ENCODE results near the gene B9D1.
"Not testable (repeated sequence)": the region's sequence is repeated elsewhere in the genome, so short reads cannot be mapped to it uniquely, and the experiment has no call there.

The B9D1 gene

DNA sequence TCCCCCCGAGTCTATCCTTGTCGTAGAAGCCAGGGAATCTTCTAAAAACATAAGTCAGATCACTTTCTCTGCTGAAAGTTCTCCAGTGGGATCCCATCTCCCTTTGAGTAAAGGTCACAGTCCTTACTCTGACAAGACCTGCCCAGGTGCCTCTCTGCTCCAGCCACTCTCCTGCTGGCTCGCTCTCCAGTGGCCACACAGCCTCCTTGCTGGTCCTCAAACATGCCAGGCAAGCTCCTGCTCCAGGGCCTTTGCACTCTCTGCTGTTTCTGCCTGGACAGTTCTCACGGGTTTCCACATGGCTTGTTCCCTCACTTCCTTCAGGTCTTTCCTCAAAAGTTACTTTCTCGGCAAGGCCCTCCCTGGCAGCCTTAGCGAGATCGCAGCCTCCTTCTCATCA is 3.4 kb downstream of the B9D1 start:
- no peak for DNase-seq (ENCODE audit: low read depth in 2 of 2)

DNA sequence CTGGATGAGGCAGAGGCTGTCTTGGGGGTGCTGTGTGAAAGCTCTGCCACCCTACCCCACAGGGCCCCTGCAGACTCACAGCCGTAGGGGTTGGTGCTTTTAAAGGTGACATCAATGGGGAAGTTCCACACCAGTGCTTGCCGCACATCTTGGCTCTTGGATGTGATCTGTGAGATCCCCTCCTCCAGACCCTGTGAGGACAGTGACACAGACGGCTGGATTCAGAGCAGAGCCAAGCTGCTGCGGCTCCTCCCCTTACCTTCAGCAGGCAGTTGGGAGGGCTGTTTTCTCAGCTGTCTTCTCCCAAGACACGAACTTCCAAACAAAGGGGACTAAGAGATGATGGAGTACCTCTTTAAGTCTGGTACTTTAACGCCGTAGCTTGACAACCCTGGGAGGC is 4.8 kb downstream of the B9D1 start:
- no peak for DNase-seq (ENCODE audit: low read depth in 2 of 2)

- no peak for DNase-seq (ENCODE audit: low read depth in 2 of 2)
These were observed 5.2 kb downstream of the B9D1 start for GRCh38 chr17:19357351-19357750.

GRCh38 chr17:19354748-19355147 is 7.8 kb downstream of the B9D1 start:
- DNase-seq (ENCODE audit: low read depth in 2 of 2) = no peak

DNA sequence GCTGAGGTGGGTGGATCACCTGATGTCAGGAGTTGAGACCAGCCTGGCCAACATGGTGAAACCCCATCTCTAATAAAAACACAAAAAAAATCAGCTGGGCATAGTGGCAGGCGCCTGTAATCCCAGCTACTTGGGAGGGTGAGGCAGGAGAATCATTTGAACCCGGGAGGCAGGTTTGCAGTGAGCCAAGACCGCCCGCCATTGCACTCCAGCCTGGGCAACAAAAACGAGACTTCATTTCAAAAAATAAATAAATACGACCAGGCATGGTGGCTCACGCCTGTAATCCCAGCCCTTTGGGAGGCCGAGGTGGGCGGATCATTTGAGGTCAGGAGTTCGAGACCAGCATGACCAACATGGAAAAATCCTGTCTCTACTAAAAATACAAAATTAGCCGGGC is 9.1 kb downstream of the B9D1 start:
- not testable (repeated sequence) for DNase-seq (ENCODE audit: low read depth in 2 of 2)

- DNase-seq (ENCODE audit: low read depth in 2 of 2) = no peak
These were observed 13.7 kb downstream of the B9D1 start for GRCh38 chr17:19348806-19349205.

GRCh38 chr17:19348081-19348650 is 14.4 kb downstream of the B9D1 start:
- no peak for DNase-seq (ENCODE audit: low read depth in 2 of 2)

DNA sequence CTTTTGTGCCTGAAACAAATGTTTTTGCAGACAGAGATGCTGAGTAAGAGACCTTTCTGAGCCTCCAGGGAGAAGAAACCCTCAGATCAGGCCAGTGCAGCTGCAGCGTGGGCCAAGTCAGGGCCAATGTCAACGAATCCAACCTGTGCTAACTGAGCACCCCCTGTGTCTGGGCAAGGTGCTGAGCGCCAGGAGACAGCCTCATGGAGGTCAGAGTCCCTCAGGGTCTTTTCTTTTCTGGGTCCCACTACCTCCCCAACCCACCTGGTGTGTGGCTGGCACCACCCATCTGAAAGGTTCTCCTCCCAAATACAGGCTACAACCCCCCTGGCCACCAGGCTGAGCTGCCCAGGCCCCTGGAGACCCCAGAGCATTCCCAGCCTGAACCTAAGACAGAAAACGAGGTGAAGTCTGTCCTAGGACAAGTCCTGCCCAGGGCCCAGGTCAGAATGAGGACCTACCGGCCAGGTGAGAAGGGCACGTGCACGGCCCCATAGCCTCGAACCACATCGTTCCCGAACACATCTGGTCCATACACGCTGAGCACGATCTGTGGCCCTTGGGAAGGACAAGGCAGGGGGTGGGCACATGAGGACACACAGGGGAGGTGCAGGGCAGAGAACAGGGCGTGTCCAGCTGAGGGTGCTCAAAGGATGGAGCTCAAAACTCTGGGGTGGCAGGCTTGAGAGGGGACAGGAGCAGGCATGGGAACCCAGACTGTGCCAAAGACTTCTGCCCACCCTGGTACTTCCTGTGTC is 15.0 kb downstream of the B9D1 start:
- DNase-seq (ENCODE audit: low read depth in 2 of 2) = no peak

DNA sequence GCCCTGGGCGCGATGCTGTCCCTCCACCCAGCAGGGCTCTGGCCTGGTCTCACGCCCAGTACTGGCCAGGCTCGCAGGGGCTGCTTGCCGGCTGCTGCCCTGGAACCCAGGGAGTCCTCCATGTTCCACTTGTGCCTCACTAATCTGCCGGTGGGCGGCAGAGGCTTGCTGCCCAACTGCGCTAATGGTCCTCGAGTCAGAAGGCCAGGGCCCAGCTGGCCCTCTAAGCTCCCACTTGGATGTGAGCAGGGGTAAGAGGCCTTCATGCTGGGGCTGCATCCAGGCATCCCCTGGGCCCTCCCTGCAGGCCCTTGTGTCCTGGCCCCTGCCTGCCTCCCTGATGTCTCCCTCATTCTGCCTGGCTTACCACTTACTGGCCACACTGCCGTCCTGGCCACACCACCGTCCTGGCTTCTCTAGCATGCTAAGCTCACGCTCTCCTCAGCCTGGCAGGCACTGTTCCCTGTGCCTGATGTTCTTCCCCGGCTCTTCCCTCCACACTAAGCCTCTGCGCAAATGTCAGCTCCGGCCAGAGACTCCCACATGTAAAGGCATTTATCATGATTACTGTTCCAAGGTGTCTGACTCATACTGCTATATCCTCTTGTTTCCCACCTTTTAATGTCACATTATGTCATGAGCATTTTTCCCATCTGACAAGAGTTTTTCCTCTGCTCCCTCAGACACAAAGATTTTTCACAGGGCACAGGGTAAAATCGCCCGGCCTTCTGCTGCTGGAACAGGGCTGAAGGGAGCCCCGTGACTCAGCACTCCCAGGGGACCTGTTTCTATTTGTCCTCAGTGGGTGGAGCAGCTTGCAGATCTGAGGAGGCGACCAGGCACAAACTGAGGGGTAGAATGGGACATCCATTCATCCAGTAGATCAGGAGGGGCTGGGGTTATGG is 15.9 kb downstream of the B9D1 start:
- peak in 1 of 2 experiments; percentile 23 for DNase-seq (ENCODE audit: low read depth in 2 of 2)

DNA sequence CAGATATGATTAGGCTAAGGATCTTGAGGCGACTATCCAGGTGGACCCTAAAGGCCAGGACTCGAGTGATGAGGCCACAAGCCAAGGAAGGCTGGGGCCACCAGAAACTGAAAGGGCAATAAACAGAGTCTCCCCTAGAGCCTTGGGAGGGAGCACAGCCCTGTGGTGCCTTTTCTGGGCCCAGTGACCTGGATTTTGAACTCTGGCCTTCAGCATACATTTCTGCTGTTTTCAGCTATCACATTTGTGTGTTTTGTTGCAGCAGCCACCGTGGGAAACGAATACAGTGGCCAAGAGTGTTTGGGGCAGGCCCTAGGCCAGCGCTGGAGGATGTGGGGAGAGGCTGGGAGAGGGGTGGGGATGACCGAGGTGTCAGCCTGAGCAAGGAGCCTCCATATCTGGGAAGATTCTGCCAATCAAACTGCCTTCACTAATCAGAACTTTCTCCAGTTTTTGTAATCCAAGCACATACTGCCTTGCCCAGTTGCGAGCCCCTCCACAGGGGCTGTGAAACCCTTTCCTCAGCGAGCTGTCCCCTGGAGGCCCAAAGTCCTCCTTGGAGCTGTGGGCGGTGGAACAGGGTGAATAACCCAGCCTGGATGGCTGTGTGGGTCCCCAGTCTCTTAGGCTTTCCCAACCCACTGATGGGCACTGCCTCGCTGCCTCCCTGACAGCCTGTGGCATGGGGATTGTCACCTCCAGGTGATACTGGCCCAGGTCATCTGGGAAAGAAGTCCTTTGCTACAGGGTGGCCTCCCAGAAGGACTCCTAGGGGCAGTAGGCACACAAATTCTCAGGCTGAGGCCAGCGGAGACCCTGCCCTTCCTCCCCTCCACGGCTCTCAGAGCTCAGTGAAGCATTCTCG is 16.8 kb downstream of the B9D1 start:
- DNase-seq (ENCODE audit: low read depth in 2 of 2) = no peak

- no peak for DNase-seq (ENCODE audit: low read depth in 2 of 2)
These were observed 17.5 kb downstream of the B9D1 start for GRCh38 chr17:19345067-19345460.

DNA sequence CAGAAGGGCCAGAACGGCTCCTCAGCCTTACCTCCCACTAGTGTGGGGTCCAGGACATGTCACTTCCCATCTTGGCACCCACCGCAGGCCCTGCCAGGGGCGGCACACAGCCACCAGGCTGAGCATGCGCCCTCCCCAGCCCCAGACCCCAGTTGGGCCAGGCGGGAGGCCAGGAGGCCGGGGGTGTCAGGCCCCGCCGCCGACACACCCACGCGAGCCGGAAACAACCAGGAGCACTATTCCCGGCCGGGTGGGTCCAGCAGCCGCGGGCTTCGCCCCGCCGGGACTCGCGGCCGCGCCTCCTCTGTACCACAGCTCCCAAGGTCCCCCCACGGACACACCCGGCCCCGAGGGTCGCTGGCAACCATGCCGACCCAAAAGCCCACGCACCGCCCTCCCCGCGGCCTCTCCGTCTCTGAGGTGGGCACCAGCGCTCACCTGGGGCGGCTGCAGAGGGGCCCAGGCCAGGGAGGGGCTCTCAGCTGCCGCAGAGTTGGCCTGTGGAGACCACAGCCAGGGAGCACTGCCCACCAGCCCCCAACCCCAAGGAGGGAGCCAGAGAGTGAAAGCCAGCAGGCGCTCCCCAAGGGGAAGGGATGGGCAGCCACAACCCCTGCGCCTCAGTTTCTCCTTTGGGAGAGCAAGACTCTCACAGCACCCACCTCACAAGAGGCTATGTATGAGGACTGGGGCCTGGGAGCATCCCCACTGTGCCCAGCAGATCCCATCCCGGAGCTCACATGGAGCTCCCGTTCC is 18.0 kb downstream of the B9D1 start:
- DNase-seq (ENCODE audit: low read depth in 2 of 2) = no peak

GRCh38 chr17:19343671-19344151 is 18.8 kb downstream of the B9D1 start:
- DNase-seq (ENCODE audit: low read depth in 2 of 2) = no peak

- DNase-seq (ENCODE audit: low read depth in 2 of 2) = no peak
These were observed 19.3 kb downstream of the B9D1 start for GRCh38 chr17:19343256-19343630.

DNA sequence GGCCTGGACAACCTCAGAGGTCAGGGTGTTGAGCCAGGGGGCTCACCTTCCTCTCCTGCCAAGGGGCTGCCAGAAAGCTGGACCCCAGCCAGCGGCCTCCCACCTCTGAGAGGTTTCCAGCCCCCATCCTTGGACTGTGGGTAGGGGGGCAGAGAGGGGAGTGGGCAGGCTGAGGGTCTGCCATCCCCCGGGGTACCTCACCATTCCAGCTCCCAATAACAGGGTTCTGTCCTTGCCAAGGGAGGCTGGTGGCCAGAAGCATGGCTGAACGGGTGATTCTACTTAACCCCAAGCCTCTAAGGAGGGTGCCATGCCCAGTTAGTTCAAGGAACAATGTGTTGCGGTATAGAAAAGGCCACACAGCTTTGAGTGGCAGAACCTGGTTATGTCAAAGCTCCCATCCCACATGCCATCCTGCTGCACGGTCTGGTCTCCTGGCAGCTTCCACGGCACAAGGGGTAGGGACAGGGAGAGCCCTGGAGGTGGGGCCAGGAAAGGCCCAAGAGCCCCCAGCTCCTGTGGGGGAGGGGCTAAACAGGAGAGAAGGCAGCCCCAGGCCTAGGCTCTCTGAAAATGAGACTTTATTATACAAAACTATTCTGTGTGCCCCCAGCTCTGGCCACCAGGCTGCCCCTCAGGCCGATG is 19.8 kb downstream of the B9D1 start:
- DNase-seq (ENCODE audit: low read depth in 2 of 2) = no peak

DNA sequence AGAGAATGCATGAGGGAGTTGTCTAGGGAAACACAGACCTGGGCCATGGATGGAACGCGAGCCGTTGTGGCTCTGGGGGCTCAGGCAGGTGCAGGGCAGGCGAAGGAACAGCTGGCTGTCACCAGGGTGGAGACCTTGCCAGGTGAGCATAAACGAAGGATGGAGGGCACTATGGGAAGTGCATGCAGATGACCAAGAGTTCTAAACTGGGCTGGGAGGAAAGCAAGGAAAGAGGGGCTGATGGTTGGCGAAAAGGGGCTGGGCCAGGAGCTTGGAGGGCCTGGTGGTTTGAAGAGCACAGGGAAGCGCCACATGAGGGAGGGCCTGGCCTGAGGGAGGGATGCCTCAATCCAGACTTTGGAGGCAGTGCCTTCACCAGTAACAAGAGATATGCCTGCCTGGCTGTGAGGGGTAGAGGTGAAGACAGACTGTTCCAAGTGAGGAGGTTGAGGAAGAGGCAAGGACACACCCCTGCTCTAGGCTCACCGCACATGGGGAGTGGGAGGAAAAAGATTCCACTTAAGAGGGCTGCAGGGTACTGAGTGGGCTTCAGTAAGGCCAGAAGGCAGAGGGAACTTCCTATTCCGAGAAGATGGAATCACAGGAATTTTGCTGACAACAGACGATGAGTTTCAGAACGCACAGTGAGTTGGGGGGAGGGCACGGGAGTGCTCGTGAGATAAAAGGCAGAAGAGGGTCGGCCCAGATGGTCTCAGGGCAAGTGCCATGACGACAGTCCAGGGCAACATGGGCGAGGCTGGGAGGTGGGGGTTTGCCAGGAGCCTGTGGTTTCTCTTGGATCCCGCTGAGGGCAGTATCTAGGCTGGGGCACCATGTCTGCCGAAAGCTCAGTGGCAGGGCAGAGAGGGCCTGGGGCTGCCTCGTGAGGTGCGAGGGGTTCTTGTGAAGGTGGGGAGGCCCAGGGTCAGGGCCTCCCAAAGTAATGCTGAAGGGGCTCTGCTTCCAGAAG is 20.6 kb downstream of the B9D1 start:
- peak in 1 of 2 experiments; percentile 7 for DNase-seq (ENCODE audit: low read depth in 2 of 2)

DNA sequence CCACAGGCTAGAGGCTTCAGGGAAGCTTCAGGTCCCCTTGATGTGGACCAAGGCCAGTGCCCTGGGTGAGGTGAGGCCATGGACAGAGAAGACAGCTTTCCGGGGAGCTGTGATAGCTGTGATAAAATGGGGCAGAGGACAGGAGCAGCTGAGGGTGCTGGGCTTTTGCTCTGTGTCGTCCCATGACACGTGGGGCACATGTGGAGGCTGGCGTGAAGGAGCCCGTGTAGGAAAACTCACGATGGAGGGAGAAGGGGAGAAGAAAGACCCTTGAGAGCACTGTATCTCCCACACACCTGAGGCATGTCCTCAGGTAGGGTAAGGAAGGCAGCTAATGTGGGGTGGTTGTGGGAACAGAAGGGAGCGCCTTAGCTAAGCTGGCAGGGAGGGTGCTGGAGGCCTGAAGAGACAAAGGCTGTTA is 21.3 kb downstream of the B9D1 start:
- no peak for DNase-seq (ENCODE audit: low read depth in 2 of 2)

DNA sequence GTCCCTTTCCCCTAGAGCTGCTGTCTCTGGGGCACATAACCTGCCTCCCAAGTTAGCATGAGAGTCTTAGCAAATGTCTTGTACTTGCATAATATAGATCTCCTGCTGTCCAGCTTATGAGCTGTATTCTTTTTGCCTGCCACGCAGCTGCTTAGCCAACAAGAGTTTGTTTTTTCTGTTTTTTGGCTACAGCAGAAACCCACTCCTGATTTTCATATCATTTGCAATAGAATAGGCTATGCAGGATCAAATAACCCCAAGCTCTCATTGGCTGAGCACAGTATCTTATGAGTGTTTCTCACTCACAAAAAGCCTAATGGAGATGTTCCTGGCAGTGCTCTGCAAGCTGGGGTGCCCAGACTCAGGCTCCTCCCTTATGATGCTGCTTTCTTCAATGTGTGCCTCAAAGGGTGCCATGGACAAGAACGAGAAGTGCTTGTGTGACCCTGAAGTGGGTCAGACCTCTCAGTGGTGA is 23.1 kb downstream of the B9D1 start:
- DNase-seq (ENCODE audit: low read depth in 2 of 2) = no peak

All from fibroblast of skin of left biceps (primary cell).